Ectodermal cell (in vitro differentiated cells): ENCODE data around the gene MAB21L4.

Source experiments
- H3K27ac ChIP-seq: 2 replicates; pipeline ENCODE4 v1.7.0; 2013; ENCODE audit warnings: mild to moderate bottlenecking, low read depth, low read length; ENCODE audit not compliant: insufficient read depth, poor library complexity, severe bottlenecking
- H3K27me3 ChIP-seq: 2 replicates; pipeline ENCODE4 v1.7.0; 2013; ENCODE audit warnings: mild to moderate bottlenecking, low read length; ENCODE audit not compliant: insufficient read depth, control insufficient read depth, poor library complexity, severe bottlenecking
- H3K36me3 ChIP-seq: one replicate; pipeline ENCODE4 v1.7.0; 2013; ENCODE audit warnings: low read length; ENCODE audit not compliant: control insufficient read depth, insufficient read depth
- H3K4me1 ChIP-seq: one replicate; pipeline ENCODE4 v1.7.0; 2013; ENCODE audit warnings: low read length; ENCODE audit not compliant: control insufficient read depth, insufficient read depth
- H3K4me3 ChIP-seq: 2 replicates; pipeline ENCODE4 v1.7.0; 2013; ENCODE audit warnings: low read depth, low read length, control low read depth; ENCODE audit not compliant: insufficient read depth
- H3K9me3 ChIP-seq: 2 replicates; pipeline ENCODE4 v1.7.0; 2013; ENCODE audit warnings: mild to moderate bottlenecking, low read length, moderate library complexity; ENCODE audit not compliant: control insufficient read depth
- WGBS, 2 experiments: methylation state at CpG; one replicate each; pipeline ENCODE4 v1.1.7; 2013; ENCODE audit warnings: missing lambda C conversion rate in 2 of 2; 5-methylcytosine and 5-hydroxymethylcytosine counted together

MAB21L4 gene

GRCh38 chr2:240917009-240917683, 21.2 kb upstream of the MAB21L4 start:
- H3K4me3 ChIP-seq = no peak overlapping the region
- H3K9me3 ChIP-seq = no peaks in the 10 kb centered on the region
- H3K27me3 ChIP-seq = peaks cover 24% of the 10 kb centered on the region
- WGBS, 2 experiments = 78 to 83% methylated on average over 20 of the region's 20 CpGs
- peaks cover 8% of the 10 kb centered on the region for H3K4me1 ChIP-seq
- no peak overlapping the region for H3K27ac ChIP-seq
- no peaks in the 10 kb centered on the region for H3K36me3 ChIP-seq

GRCh38 chr2:240916571-240917008, 20.6 kb upstream of the MAB21L4 start:
- H3K27ac ChIP-seq = no peak overlapping the region

GRCh38 chr2:240915526-240916341, 19.8 kb upstream of the MAB21L4 start:
- Histone ChIP-seq H3K36me3 (no peaks in the 10 kb centered on the region), H3K9me3 (no peaks in the 10 kb centered on the region), H3K27ac (no peak overlapping the region), H3K4me3 (peak overlapping the region; percentile 6), H3K27me3 (peaks cover 24% of the 10 kb centered on the region), H3K4me1 (peaks cover 8% of the 10 kb centered on the region)
- WGBS, 2 experiments = 21 to 22% methylated on average over 34 of the region's 34 CpGs

More at GRCh38 chr2:240916571-240917008, 20.6 kb upstream of the MAB21L4 start:
- no peak overlapping the region for H3K4me3 ChIP-seq
- H3K36me3 ChIP-seq = no peaks in the 10 kb centered on the region
- WGBS, 2 experiments = 3 to 4% methylated on average over 24 of the region's 24 CpGs
- H3K4me1 ChIP-seq = peaks cover 8% of the 10 kb centered on the region
- H3K27me3 ChIP-seq = peaks cover 24% of the 10 kb centered on the region
- no peaks in the 10 kb centered on the region for H3K9me3 ChIP-seq

- WGBS, 2 experiments = 68 to 69% methylated on average over 25 of the region's 25 CpGs
Measured at GRCh38 chr2:240914645-240915525, 18.9 kb upstream of the MAB21L4 start.

GRCh38 chr2:240913810-240914644, 18.1 kb upstream of the MAB21L4 start:
- no peak overlapping the region for H3K4me3 ChIP-seq
- H3K27me3 ChIP-seq = peaks cover 24% of the 10 kb centered on the region
- H3K36me3 ChIP-seq = no peaks in the 10 kb centered on the region
- no peaks in the 10 kb centered on the region for H3K9me3 ChIP-seq
- no peak overlapping the region for H3K27ac ChIP-seq
- 55 to 57% methylated on average over 36 of the region's 36 CpGs for WGBS, 2 experiments
- peaks cover 8% of the 10 kb centered on the region for H3K4me1 ChIP-seq

More at GRCh38 chr2:240914645-240915525, 18.9 kb upstream of the MAB21L4 start:
- Histone ChIP-seq H3K9me3 (no peaks in the 10 kb centered on the region), H3K27ac (no peak overlapping the region), H3K27me3 (peaks cover 24% of the 10 kb centered on the region), H3K4me1 (peaks cover 8% of the 10 kb centered on the region), H3K36me3 (no peaks in the 10 kb centered on the region), H3K4me3 (no peak overlapping the region)

GRCh38 chr2:240912878-240913809, 17.2 kb upstream of the MAB21L4 start:
- Histone ChIP-seq H3K4me1 (peaks cover 8% of the 10 kb centered on the region), H3K4me3 (no peak overlapping the region), H3K36me3 (no peaks in the 10 kb centered on the region), H3K27me3 (peaks cover 24% of the 10 kb centered on the region), H3K9me3 (no peaks in the 10 kb centered on the region), H3K27ac (no peak overlapping the region)
- WGBS, 2 experiments = 91% methylated on average over 21 of the region's 21 CpGs

GRCh38 chr2:240911641-240912265, 15.8 kb upstream of the MAB21L4 start:
- no peaks in the 10 kb centered on the region for H3K36me3 ChIP-seq
- H3K4me3 ChIP-seq = no peak overlapping the region
- peaks cover 16% of the 10 kb centered on the region for H3K27me3 ChIP-seq
- peaks cover 3% of the 10 kb centered on the region for H3K4me1 ChIP-seq
- H3K27ac ChIP-seq = no peak overlapping the region
- no peaks in the 10 kb centered on the region for H3K9me3 ChIP-seq
- 88 to 89% methylated on average over 20 of the region's 20 CpGs for WGBS, 2 experiments

- Histone ChIP-seq H3K4me1 (no peaks in the 10 kb centered on the region), H3K9me3 (no peaks in the 10 kb centered on the region), H3K4me3 (no peak overlapping the region), H3K27ac (no peak overlapping the region), H3K36me3 (no peaks in the 10 kb centered on the region), H3K27me3 (no peaks in the 10 kb centered on the region)
- 90 to 91% methylated on average over 17 of the region's 17 CpGs for WGBS, 2 experiments
Measured at GRCh38 chr2:240909216-240909974, 13.4 kb upstream of the MAB21L4 start.
